ENCODE results near the gene CEBPE. TPM values are rescaled to one million over a fixed set of nuclear protein-coding genes. Genes with fewer than 3 reads are reported as not detected.

CEBPE gene
- total RNA-seq, 4 donors from 2014 or later: not detected

DNA sequence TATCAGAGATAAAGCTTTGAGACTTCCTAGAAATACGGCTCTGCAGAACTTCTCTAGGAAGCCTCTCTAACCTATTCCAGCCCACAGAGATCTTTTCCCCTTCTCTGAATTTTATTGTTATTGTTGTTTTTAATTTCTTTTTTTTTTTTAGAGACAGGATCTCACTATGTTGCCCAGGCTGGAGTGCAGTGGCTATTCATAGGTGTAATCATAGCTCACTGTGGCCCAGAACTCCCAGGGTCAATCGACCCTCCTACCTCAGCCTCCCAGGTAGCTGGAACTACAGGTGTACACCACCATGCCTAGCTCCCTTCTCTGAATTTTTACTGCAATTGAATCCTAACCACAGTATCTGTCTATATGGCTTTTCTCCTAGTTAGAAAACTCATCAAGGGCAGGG, 44.8 kb upstream of the CEBPE start:
- H3K27me3 ChIP-seq: no peaks in the 10 kb centered on the region
- H3K9me3 ChIP-seq: no peaks in the 10 kb centered on the region
- TF ChIP-seq EP300 (IDR thresholded peaks at IDR 0.05) (no peak), POLR2A (IDR thresholded peaks at IDR 0.05) (no peak)
- TF ChIP-seq, protein P1, sequence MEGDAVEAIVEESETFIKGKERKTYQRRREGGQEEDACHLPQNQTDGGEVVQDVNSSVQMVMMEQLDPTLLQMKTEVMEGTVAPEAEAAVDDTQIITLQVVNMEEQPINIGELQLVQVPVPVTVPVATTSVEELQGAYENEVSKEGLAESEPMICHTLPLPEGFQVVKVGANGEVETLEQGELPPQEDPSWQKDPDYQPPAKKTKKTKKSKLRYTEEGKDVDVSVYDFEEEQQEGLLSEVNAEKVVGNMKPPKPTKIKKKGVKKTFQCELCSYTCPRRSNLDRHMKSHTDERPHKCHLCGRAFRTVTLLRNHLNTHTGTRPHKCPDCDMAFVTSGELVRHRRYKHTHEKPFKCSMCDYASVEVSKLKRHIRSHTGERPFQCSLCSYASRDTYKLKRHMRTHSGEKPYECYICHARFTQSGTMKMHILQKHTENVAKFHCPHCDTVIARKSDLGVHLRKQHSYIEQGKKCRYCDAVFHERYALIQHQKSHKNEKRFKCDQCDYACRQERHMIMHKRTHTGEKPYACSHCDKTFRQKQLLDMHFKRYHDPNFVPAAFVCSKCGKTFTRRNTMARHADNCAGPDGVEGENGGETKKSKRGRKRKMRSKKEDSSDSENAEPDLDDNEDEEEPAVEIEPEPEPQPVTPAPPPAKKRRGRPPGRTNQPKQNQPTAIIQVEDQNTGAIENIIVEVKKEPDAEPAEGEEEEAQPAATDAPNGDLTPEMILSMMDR (IDR thresholded peaks at IDR 0.05): no peak
- peaks cover 0 to 25% (median 8%) of the 10 kb centered on the region in 4 donors for H3K4me1 ChIP-seq
- no peaks in the 10 kb centered on the region for H3K36me3 ChIP-seq
- no peak overlapping the region for H3K27ac ChIP-seq
- no peak for DNase-seq (ENCODE audit: low spot score in 2 of 2)
- H3K4me3 ChIP-seq: no peak overlapping the region
- WGBS, 2 donors: 82 to 92% methylated on average over 2 of the region's 2 CpGs

DNA sequence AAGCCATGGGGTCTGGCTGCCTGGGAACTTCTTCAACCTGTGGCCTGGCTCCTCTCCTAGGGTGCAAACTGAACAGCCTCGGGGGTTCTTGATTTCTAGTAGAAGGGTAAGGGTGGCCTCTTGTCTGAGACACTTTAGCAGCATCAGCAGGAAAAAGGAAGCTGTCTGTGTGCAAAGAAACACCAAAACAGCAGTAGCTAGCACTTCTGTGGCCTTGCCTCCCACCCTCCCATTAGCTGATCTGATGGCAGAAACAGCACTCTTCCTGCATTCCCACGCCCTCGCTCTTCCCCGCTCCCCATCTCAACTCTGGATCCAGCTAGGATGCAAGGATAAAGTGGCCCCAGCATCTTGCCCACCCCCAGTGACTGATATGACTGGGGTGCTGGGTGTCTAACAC, 43.7 kb upstream of the CEBPE start:
- Histone ChIP-seq H3K9me3 (no peaks in the 10 kb centered on the region), H3K36me3 (no peaks in the 10 kb centered on the region), H3K27me3 (no peaks in the 10 kb centered on the region), H3K4me3 (no peak overlapping the region), H3K27ac (peak overlapping the region in 1 of 4 donors; percentile 35), H3K4me1 (peaks cover 0 to 15% (median 4%) of the 10 kb centered on the region in 4 donors)
- 76 to 77% methylated on average over 4 of the region's 4 CpGs for WGBS, 2 donors
- TF ChIP-seq, protein P1 (IDR thresholded peaks at IDR 0.05): no peak
- TF ChIP-seq POLR2A (IDR thresholded peaks at IDR 0.05) (no peak), EP300 (IDR thresholded peaks at IDR 0.05) (no peak)
- DNase-seq (ENCODE audit: low spot score in 2 of 2): no peak

DNA sequence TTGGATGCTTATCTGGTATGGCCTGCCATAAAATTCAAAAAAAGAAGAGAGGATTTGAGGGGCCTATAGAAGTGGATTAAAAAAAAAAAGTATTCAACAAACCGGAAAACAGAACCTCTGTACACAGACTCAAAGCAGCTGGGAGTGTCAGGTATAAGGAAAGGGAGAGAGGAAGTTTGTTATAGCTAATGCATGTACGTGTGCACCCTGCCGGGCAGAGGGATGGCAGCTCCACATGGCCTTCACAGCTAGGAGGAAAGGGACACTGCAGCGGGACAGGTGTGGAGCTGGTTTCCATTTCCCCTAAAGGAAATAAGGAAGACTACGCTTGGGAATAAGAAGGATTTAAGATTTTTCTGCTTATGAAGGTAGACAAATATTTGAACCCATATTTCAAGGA, 43.0 kb upstream of the CEBPE start:
- H3K4me1 ChIP-seq: peaks cover 0 to 8% (median 4%) of the 10 kb centered on the region in 4 donors
- 81 to 85% methylated on average over 5 of the region's 5 CpGs for WGBS, 2 donors
- H3K27ac ChIP-seq: no peak overlapping the region
- no peak overlapping the region for H3K4me3 ChIP-seq
- TF ChIP-seq, protein P1 (IDR thresholded peaks at IDR 0.05): no peak
- TF ChIP-seq POLR2A (IDR thresholded peaks at IDR 0.05) (no peak), EP300 (IDR thresholded peaks at IDR 0.05) (no peak)
- H3K27me3 ChIP-seq: no peaks in the 10 kb centered on the region
- DNase-seq (ENCODE audit: low spot score in 2 of 2): no peak
- no peaks in the 10 kb centered on the region for H3K36me3 ChIP-seq
- H3K9me3 ChIP-seq: no peaks in the 10 kb centered on the region

DNA sequence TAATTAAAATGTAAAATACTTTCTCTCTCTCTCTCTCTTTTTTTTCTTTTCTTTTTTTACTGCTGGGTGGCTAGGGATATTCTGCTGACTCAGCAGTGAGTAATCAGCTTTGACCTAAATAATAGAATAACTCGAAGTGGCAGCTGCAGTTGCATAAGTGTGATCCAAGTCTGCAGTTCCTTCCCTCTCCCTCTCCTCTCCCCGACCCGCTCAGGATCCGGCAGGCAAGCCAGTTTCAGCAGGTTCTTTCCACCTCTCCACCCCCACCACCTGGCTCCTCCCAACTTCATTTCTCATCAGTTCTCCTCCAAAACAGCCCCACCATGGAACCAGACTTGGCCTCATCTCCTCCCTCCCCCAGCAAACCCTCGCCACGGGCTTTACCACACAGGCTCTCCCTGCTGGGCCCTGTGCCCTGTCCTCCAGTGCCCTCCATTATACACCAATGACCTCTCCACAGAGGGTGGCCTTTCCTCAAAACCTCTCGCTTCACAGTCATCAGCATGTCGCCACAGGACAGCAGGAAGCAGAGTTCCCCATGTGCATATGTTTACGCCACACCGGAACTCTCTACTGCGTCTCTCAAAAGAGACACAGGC, 42.0 kb upstream of the CEBPE start:
- H3K36me3 ChIP-seq: no peaks in the 10 kb centered on the region
- no peaks in the 10 kb centered on the region for H3K9me3 ChIP-seq
- TF ChIP-seq, protein P1 (IDR thresholded peaks at IDR 0.05): no peak
- TF ChIP-seq EP300 (IDR thresholded peaks at IDR 0.05) (no peak), POLR2A (IDR thresholded peaks at IDR 0.05) (no peak)
- H3K4me1 ChIP-seq: peaks cover 0 to 8% (median 4%) of the 10 kb centered on the region in 4 donors
- no peak overlapping the region for H3K4me3 ChIP-seq
- no peaks in the 10 kb centered on the region for H3K27me3 ChIP-seq
- 36 to 41% methylated on average over 11 of the region's 11 CpGs for WGBS, 2 donors
- no peak for DNase-seq (ENCODE audit: low spot score in 2 of 2)
- peak overlapping the region in 2 of 4 donors; percentile 29 to 64 for H3K27ac ChIP-seq

DNA sequence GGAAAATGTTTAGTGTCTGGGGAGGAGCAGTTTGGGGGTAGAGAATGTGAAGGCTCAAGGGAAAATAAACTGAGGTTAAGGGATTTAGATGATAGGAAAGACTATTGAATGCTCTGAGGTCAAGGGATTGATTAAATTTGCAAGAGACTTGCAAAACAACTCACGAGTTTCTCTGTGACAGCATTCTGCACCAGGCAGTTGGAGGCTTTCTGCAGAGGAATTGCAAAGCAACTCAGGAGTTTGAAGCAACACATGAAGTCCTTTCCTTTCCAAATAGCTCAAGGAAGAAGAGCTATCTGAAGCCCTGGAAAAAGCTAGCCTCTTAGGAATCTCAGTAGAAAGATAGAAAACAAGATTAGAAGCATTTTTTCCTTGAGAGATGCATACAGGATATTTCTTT, 40.5 kb upstream of the CEBPE start:
- TF ChIP-seq EP300 (IDR thresholded peaks at IDR 0.05) (no peak), POLR2A (IDR thresholded peaks at IDR 0.05) (no peak)
- TF ChIP-seq, protein P1 (IDR thresholded peaks at IDR 0.05): no peak
- Histone ChIP-seq H3K36me3 (no peaks in the 10 kb centered on the region), H3K27me3 (no peaks in the 10 kb centered on the region), H3K4me3 (no peak overlapping the region), H3K9me3 (no peaks in the 10 kb centered on the region), H3K27ac (no peak overlapping the region), H3K4me1 (peaks cover 0 to 19% (median 11%) of the 10 kb centered on the region in 4 donors)
- 43 to 73% methylated on average over 1 of the region's 1 CpG for WGBS, 2 donors
- DNase-seq (ENCODE audit: low spot score in 2 of 2): no peak
